ENCODE results near the gene PPP2R2C.

Gene PPP2R2C

DNA sequence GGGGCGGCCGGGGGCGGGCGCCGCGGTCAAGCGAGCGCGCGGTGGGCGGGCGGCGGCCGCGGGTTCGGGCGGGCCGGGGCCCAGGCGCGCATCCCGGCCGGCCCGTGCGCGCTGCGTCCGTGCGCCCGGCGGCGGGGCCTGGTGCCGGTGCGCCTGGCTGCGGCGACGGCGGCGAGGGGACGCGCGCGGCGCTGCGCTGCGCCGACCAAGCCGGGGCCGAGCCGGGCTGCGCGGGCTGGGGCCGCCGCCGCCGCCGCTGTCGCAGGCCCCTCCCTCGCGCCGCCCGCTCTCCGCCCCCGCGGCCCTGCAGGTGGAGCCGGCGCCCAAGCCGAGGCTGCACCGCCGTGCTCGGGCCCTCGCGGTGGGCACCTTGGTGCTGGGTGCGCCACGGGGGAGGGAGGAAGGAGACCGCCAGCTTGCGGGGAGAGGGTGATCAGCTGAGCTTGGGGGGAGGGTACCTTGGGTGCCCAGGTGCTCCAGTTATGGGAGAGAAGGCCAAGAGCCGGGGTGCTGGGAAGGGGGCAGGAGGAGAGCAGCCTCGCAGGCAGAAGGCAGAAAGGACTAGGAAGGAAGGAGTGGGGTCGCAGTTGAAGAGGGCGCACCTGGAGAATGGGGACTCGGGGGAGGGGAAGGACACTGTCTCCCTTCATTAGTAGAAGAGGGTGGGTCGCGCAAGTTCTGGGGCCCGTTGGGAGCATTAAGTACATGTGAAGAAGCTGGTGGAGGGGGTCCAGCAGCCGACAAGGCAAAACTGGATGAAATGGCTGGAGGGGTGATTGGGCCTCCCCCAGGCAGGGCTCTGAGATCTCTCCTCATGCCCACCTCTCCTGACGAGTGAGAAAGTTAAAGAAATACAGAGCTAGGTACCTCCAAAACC, at the start of gene PPP2R2C:
Gene PPP2R2C (minus strand): TSS at position 228 of the 877 bp plus-strand sequence. CDS start 385 bp downstream, outside the sequence.
- TF ChIP-seq, protein P1, sequence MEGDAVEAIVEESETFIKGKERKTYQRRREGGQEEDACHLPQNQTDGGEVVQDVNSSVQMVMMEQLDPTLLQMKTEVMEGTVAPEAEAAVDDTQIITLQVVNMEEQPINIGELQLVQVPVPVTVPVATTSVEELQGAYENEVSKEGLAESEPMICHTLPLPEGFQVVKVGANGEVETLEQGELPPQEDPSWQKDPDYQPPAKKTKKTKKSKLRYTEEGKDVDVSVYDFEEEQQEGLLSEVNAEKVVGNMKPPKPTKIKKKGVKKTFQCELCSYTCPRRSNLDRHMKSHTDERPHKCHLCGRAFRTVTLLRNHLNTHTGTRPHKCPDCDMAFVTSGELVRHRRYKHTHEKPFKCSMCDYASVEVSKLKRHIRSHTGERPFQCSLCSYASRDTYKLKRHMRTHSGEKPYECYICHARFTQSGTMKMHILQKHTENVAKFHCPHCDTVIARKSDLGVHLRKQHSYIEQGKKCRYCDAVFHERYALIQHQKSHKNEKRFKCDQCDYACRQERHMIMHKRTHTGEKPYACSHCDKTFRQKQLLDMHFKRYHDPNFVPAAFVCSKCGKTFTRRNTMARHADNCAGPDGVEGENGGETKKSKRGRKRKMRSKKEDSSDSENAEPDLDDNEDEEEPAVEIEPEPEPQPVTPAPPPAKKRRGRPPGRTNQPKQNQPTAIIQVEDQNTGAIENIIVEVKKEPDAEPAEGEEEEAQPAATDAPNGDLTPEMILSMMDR (IDR thresholded peaks at IDR 0.05; ENCODE audit: insufficient read depth, missing control alignments), result no peak
- FAIRE-seq (no peak), DNase-seq (ENCODE audit: insufficient read length, low spot score) (no peak)

DNA sequence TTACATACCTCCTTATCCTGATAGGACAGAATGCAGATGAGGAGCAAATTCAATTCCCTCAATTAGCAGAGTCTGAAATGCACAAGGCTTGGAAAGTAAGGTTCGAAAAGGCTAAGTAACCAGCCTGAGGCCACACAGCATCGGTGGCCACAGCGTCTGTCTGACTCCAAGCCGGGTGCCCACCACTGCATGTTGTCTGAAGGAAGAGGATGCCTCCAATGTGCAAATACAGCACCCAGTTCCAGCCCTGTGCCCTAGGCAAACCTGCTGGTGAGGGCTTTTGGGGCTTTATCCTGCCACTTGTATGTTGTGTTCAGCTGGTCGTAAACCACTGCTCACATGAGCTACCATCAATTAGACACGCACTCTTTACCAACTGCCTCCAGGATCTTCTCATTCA, 48.6 kb upstream of the PPP2R2C start:
- DNase-seq (ENCODE audit: insufficient read length, low spot score) (no peak), FAIRE-seq (no peak)
- TF ChIP-seq, protein P1 (IDR thresholded peaks at IDR 0.05; ENCODE audit: insufficient read depth, missing control alignments), result no peak

DNA sequence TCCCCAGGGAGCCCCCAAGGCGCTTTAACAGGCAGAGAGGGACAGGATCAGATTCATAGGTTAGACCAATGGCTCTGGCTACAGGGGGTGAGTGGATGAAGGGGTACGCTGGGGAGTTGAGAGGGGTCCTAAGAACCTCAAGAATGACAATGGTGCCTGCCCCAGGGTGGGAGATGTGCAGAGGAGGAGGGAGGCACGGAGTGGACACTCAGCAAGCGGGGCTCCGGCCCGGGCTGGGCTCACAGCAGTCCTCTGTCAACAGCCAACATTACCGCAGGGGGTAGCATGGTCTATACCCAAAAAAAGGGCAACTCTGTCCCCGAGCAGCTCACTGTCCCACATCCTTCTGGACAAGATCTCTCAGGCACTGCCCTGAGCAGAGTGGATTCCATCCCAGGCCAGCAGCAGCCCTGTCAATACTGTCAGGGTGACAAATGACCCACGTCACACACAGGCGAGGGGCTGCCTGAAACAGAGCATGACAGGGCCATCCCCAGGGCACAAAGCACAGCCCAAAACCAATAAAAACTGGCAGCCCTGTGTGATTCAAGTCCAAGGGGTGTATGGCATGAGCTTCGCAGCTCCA, 47.7 kb upstream of the PPP2R2C start:
- no peak for DNase-seq (ENCODE audit: insufficient read length, low spot score)
- TF ChIP-seq, protein P1 (IDR thresholded peaks at IDR 0.05; ENCODE audit: insufficient read depth, missing control alignments), result no peak
- no peak for FAIRE-seq

DNA sequence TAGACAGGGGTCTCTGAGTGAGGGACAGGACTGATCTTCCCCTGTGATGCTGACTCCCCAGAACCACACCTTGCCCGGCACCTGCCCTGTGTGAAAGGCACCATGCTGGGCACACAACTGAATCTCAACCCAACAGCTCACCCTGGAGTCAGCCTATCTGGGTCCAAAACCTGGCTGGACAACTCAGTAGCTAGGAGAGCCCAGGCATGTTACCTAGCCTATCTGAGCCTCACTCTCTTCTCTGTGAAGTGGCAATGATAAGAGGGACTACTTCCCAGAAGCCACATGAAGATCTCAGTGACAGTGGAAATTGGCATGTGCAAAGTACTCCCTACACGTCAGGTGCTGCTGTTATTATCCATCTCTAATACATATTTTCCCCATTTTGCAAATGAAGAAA, 44.8 kb upstream of the PPP2R2C start:
- TF ChIP-seq, protein P1 (IDR thresholded peaks at IDR 0.05; ENCODE audit: insufficient read depth, missing control alignments), result no peak
- FAIRE-seq (no peak), DNase-seq (ENCODE audit: insufficient read length, low spot score) (no peak)

DNA sequence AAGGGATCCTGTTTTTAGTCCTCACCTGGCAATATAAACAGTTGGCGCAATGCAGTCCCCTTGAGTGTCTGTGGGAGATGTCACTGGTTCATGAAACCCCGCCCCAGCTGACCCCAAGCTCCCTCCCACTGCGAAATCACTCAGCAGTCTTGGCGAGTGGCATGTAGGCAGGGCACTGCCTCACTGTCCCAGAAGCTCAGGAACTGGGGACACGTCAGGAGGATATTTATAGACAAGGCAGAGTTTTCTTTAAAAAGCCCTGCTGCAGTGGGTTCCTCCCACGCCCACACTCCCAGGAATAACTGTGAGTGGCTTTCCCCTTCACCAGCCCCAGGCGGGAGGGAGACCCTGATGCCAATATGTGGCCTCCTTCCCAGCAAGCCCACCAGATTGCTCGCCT, 44.3 kb upstream of the PPP2R2C start:
- TF ChIP-seq, protein P1 (IDR thresholded peaks at IDR 0.05; ENCODE audit: insufficient read depth, missing control alignments), result no peak
- no peak for DNase-seq (ENCODE audit: insufficient read length, low spot score)
- FAIRE-seq, result no peak

DNA sequence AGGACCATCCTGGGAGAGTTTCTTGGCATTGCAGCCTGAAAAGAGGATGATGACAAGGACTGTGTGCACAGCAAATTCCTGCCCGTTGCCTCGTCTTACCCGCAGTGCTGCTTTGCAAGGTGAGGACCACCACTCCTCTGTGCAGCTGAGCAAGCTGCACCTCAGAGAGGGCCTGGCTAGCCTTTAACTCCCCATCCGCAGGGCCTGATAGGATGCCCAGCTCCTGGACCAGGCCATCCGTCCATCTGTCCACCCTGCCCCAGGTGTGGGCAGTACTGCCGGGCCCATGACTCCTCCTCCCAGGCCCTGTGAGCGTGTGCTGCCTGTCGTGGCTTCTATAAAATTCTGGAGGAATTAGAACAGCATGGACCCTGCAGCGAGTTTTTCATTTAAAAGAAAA, 43.9 kb upstream of the PPP2R2C start:
- FAIRE-seq, result no peak
- DNase-seq (ENCODE audit: insufficient read length, low spot score), result no peak
- TF ChIP-seq, protein P1 (IDR thresholded peaks at IDR 0.05; ENCODE audit: insufficient read depth, missing control alignments), result no peak

DNA sequence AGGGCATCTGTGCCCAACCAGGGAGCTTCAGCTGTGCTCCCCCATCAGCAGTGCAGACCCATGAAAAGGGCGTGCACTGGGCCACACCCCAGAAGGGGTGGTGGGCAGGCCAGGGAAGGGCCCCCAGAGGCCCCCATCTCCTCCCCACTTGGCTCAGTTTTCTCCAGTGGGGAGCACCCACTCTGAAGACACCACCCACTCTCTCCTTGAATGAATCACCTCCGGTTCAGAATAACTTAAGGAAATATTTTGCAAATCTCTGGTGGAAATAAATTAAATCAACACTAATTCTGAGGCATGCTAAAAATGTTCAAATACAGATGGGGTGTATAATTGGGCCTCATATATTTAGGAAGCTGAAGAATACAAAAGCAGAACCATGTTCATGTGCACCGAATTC, 41.3 kb upstream of the PPP2R2C start:
- DNase-seq (ENCODE audit: insufficient read length, low spot score) (no peak), FAIRE-seq (no peak)
- TF ChIP-seq, protein P1 (IDR thresholded peaks at IDR 0.05; ENCODE audit: insufficient read depth, missing control alignments), result no peak

All from D721Med (cell line).